Endothelial cell of umbilical vein (primary cell): ENCODE data around the gene PRKCI. TPM values are rescaled to one million over a fixed set of nuclear protein-coding genes. Genes with fewer than 3 reads are reported as not detected.
"Not testable (repeated sequence)": the region's sequence is repeated elsewhere in the genome, so short reads cannot be mapped to it uniquely, and the experiment has no call there.

Source experiments
- BruUV-seq: library from RNA; stranded (reverse); fragments of 400-500 nt; replicated peaks from 2 replicates; lab custom pipeline; 2021; lab: Mats Ljungman, UMichigan
- CTCF ChIA-PET: fragments of 300-600, 350-600 bp; sonication (Branson Sonifier 250); formaldehyde crosslinking; loops from one replicate; lab custom pipeline; 2021; ENCODE audit warnings: antibody characterized with exemption, inconsistent platforms; lab: Charles Lee
- POLR2A ChIA-PET: fragments of 300-600, 350-600 bp; sonication (Branson Sonifier 250); formaldehyde crosslinking; loops from one replicate; lab custom pipeline; 2021; ENCODE audit warnings: antibody characterized with exemption, inconsistent platforms; lab: Charles Lee
- DNase-seq: peaks from one replicate; pipeline ENCODE4 v3.0.0-alpha.2; 2011; ENCODE audit warnings: low read depth, low spot score
- FAIRE-seq: peaks from 2 replicates; lab custom pipeline; 2011; peaks lifted over from hg19 to GRCh38; lab: Jason Lieb, UNC
- H2AFZ ChIP-seq: 2 replicates; pipeline ENCODE4 v1.6.0; 2012; ENCODE audit warnings: low read depth, low read length, control low read depth, inconsistent platforms
- H3K27ac ChIP-seq: 2 replicates; pipeline ENCODE4 v1.5.1; 2011; ENCODE audit warnings: low read depth, mild to moderate bottlenecking, control low read depth, low read length, moderate library complexity; ENCODE audit not compliant: insufficient read depth
- H3K27me3 ChIP-seq, 2 experiments: 2 replicates each; pipeline versions ENCODE4 v1.6.0 to v1.6.1; 2011; ENCODE audit warnings: low read length in 2 of 2, mixed read lengths in 1 of 2; ENCODE audit not compliant: control insufficient read depth in 2 of 2, insufficient read depth in 2 of 2
- H3K36me3 ChIP-seq, 2 experiments: 2 replicates in 1 of 2; 3 replicates in 1 of 2; pipeline ENCODE4 v1.5.1; 2011; ENCODE audit warnings: low read length in 2 of 2, mild to moderate bottlenecking in 1 of 2, moderate library complexity in 1 of 2; ENCODE audit not compliant: control insufficient read depth in 2 of 2, insufficient read depth in 2 of 2; ENCODE audit errors: extremely low read depth in 1 of 2
- H3K4me1 ChIP-seq: 3 replicates; pipeline ENCODE4 v1.5.1; 2011; ENCODE audit warnings: mild to moderate bottlenecking, low read length; ENCODE audit not compliant: control insufficient read depth, insufficient read depth; ENCODE audit errors: extremely low read depth
- H3K4me2 ChIP-seq: 2 replicates; pipeline ENCODE4 v1.6.1; 2011; ENCODE audit warnings: low read length, control low read depth, mixed read lengths; ENCODE audit not compliant: insufficient read depth
- H3K4me3 ChIP-seq, 3 experiments: fragments of 200-600 bp in 1 of 3; sonication (generic), shearing (Covaris generic) in 1 of 3; replicated peaks in 1 of 3; 2 replicates each; pipeline ENCODE4 v1.5.1; 2011 to 2016; ENCODE audit warnings: control low read depth in 3 of 3, low read length in 3 of 3, mild to moderate bottlenecking in 2 of 3, inconsistent platforms in 1 of 3, low read depth in 1 of 3, moderate library complexity in 1 of 3; ENCODE audit not compliant: insufficient read depth in 1 of 3
- H3K79me2 ChIP-seq: 2 replicates; pipeline ENCODE4 v1.6.0; 2012; ENCODE audit warnings: low read length, inconsistent platforms; ENCODE audit not compliant: control insufficient read depth, insufficient read depth
- H3K9ac ChIP-seq: replicated peaks from 2 replicates; pipeline ENCODE3; 2011; ENCODE audit warnings: low read length, control low read depth; ENCODE audit not compliant: insufficient read depth; ENCODE audit errors: extremely low read depth
- H3K9me1 ChIP-seq: replicated peaks from 3 replicates; pipeline ENCODE4 v1.6.0; 2011; ENCODE audit warnings: mild to moderate bottlenecking, low read length; ENCODE audit not compliant: control insufficient read depth, insufficient read depth; ENCODE audit errors: extremely low read depth
- H3K9me3 ChIP-seq: replicated peaks from 2 replicates; pipeline ENCODE4 v1.5.1; 2012; ENCODE audit warnings: low read length, inconsistent platforms; ENCODE audit not compliant: control insufficient read depth, insufficient read depth
- H4K20me1 ChIP-seq: replicated peaks from 2 replicates; pipeline ENCODE3; 2011; ENCODE audit warnings: mild to moderate bottlenecking, low read length; ENCODE audit not compliant: control insufficient read depth, insufficient read depth; ENCODE audit errors: extremely low read depth
- EZH2 ChIP-seq: IDR thresholded peaks from 2 replicates; pipeline ENCODE4 v1.6.1; 2012; ENCODE audit warnings: borderline replicate concordance, low read depth, mild to moderate bottlenecking, moderate library complexity, low read length, inconsistent platforms; ENCODE audit not compliant: severe bottlenecking
- FOS ChIP-seq: IDR thresholded peaks from 2 replicates; pipeline ENCODE4 v1.6.1; 2011; ENCODE audit warnings: mild to moderate bottlenecking, low read length, moderate library complexity, borderline replicate concordance; ENCODE audit not compliant: insufficient read depth
- GATA2 ChIP-seq: IDR thresholded peaks from 2 replicates; pipeline ENCODE4 v1.7.0; 2011; ENCODE audit warnings: low read depth, mild to moderate bottlenecking, moderate library complexity, mixed read lengths, low read length; ENCODE audit not compliant: insufficient read length, insufficient read depth
- JUN ChIP-seq: IDR thresholded peaks from 2 replicates; pipeline ENCODE4 v1.6.1; 2011; ENCODE audit warnings: borderline replicate concordance, low read depth; ENCODE audit not compliant: insufficient read length, insufficient read depth
- MYC ChIP-seq: IDR thresholded peaks from one replicate; pipeline ENCODE4 v1.6.1; 2011; ENCODE audit warnings: mild to moderate bottlenecking, low read depth, low read length
- POLR2A ChIP-seq: IDR thresholded peaks from 2 replicates; pipeline ENCODE4 v1.6.1; 2012; ENCODE audit warnings: low read depth, mild to moderate bottlenecking, control low read depth, low read length
- POLR2AphosphoS5 ChIP-seq: IDR thresholded peaks from 2 replicates; pipeline ENCODE4 v1.6.1; 2012; ENCODE audit warnings: low read depth, mild to moderate bottlenecking, control low read depth, low read length, moderate library complexity; ENCODE audit not compliant: insufficient read depth
- dilution Hi-C: fragments of 300-500 bp; cut with MboI; formaldehyde crosslinking; loops from one replicate; pipeline ENCODE4 v1.15.0; 2019; ENCODE audit warnings: low sequenced_read_pairs; ENCODE audit not compliant: extremely low pct_ligation_motif_present
- intact Hi-C: fragments of 100-400 bp; cut with micrococcal nuclease; formaldehyde crosslinking; loops from one replicate; pipeline ENCODE4 v1.10.0; 2022
- polyA plus RNA-seq, 4 experiments: library from polyadenylated mRNA; depleted of rRNA in 3 of 4; stranded (reverse) in 3 of 4; unstranded in 1 of 4; fragments of >200 nt; gene quantifications; 2 replicates each; pipeline versions ENCODE4 v1.2.1 to v1.2.3, GENCODE V29; 2011 to 2012; ENCODE audit warnings: missing spikeins in 1 of 4
- total RNA-seq: library from RNA; stranded (reverse); gene quantifications from 2 replicates; pipeline ENCODE4 v1.2.3, GENCODE V29; 2021
- TF ChIP-seq, protein P1 (sequence below), 2 donors: IDR thresholded peaks; 1 replicate in 1 of 2; 2 replicates in 1 of 2; pipeline ENCODE4 v1.5.1; 2011; ENCODE audit warnings: low read length in 2 of 2, mild to moderate bottlenecking in 2 of 2, moderate library complexity in 2 of 2, control low read depth in 1 of 2, inconsistent platforms in 1 of 2, low read depth in 1 of 2; ENCODE audit not compliant: insufficient read depth in 1 of 2; ENCODE audit errors: extremely low read depth in 1 of 2
- TF ChIP-seq, protein P2 (sequence below): IDR thresholded peaks from 2 replicates; pipeline ENCODE4 v1.6.1; 2011; ENCODE audit not compliant: insufficient read depth, insufficient read length

Gene PRKCI
- total and polyA plus RNA-seq, 2 donors (not counting 3 experiments of a cell fraction or from before 2014, with no cell fraction given), result 7.1 to 23.9 TPM

DNA sequence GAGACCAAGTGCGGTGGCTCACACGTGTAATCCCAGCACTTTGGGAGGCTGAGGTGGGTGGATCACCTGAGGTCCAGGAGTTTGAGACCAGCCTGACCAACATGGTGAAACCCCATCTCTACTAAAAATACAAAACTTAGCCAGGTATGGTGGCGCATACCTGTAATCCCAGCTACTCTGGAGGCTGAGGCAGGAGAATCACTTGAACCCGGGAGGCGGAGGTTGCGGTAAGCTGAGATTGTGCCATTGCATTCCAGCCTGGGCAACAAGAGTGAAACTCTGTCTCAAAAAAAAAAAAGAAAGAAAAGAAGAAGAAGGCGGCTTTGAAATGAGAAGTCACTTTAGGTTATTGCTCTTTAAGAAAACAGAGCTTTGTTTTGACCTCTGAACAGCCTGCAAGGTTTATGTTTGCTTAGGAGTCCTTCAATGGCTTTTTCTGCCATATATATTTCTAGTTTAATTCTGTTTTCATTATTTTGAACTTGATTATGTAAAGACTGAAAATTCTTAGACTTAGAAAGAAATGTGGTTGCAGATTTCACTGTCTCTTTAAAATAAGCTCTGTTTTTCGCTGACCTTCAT is 47.5 kb downstream of the PRKCI start:
- H3K27ac ChIP-seq, dilution Hi-C loops, H2AFZ ChIP-seq, H3K27me3 ChIP-seq, BruUV-seq, FAIRE-seq, H3K9me3 ChIP-seq, H3K36me3 ChIP-seq, DNase-seq, CTCF ChIA-PET, H4K20me1 ChIP-seq, H3K9ac ChIP-seq, H3K79me2 ChIP-seq, H3K4me1 ChIP-seq, H3K4me3 ChIP-seq, H3K4me2 ChIP-seq, H3K9me1 ChIP-seq, intact Hi-C loops: not testable (repeated sequence)
- POLR2A ChIA-PET, result interaction anchor here (0.7 kb wide), 1 partner anchor 17 kb away, joined by 4 read pairs; no protein-coding TSS in a partner anchor

DNA sequence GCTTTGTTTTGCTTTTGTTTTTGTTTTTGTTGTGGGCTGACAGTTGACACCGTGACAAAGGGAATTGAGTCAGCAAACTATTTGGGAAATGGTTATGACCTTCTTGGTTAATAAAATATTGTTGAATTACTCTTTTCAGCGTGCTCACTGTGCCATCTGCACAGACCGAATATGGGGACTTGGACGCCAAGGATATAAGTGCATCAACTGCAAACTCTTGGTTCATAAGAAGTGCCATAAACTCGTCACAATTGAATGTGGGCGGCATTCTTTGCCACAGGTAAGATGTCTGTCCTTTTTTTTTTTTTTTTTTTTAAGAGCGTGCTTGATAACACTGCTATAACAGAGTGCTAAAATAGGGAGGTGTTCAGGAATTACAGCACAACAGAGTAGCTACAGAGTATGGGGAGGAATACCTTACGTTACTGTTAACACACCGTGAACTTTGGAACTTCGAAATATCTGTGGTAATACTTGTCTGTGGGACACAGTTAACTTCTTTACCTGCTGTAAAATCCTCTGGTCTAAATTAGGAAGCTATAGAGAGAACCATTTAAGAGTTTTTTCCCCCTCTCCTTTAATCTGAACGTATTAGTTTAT is 48.2 kb downstream of the PRKCI start:
- intact Hi-C loops (no loop called here), dilution Hi-C loops (no loop called here)
- Histone ChIP-seq H3K27ac (no peak overlapping the region), H3K4me3 (no peak overlapping the region), H3K9me1 (no peaks in the 10 kb centered on the region), H3K4me1 (no peaks in the 10 kb centered on the region), H3K9ac (no peak overlapping the region), H3K4me2 (no peak overlapping the region), H2AFZ (no peak overlapping the region), H3K9me3 (no peaks in the 10 kb centered on the region), H4K20me1 (no peaks in the 10 kb centered on the region), H3K36me3 (peaks cover 0 to 2% of the 10 kb centered on the region in 2 experiments), H3K79me2 (no peaks in the 10 kb centered on the region), H3K27me3 (no peaks in the 10 kb centered on the region)
- DNase-seq (no peak), FAIRE-seq (no peak)
- TF ChIP-seq FOS (no peak), POLR2AphosphoS5 (no peak), MYC (no peak), GATA2 (no peak), POLR2A (no peak), EZH2 (no peak), JUN (no peak)
- TF ChIP-seq, protein P1, sequence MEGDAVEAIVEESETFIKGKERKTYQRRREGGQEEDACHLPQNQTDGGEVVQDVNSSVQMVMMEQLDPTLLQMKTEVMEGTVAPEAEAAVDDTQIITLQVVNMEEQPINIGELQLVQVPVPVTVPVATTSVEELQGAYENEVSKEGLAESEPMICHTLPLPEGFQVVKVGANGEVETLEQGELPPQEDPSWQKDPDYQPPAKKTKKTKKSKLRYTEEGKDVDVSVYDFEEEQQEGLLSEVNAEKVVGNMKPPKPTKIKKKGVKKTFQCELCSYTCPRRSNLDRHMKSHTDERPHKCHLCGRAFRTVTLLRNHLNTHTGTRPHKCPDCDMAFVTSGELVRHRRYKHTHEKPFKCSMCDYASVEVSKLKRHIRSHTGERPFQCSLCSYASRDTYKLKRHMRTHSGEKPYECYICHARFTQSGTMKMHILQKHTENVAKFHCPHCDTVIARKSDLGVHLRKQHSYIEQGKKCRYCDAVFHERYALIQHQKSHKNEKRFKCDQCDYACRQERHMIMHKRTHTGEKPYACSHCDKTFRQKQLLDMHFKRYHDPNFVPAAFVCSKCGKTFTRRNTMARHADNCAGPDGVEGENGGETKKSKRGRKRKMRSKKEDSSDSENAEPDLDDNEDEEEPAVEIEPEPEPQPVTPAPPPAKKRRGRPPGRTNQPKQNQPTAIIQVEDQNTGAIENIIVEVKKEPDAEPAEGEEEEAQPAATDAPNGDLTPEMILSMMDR (IDR thresholded peaks at IDR 0.05; ENCODE audit: extremely low read depth in 1 of 2, insufficient read depth in 1 of 2, low read depth in 1 of 2, low read length in 2 of 2), result no peak
- TF ChIP-seq, protein P2, sequence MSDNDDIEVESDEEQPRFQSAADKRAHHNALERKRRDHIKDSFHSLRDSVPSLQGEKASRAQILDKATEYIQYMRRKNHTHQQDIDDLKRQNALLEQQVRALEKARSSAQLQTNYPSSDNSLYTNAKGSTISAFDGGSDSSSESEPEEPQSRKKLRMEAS, result no peak
- no TSS peak for BruUV-seq
- CTCF ChIA-PET, result interaction anchor here (0.7 kb wide), 1 partner anchor 59 kb away, joined by 3 read pairs; no protein-coding TSS in a partner anchor
- POLR2A ChIA-PET, result interaction anchor here (0.7 kb wide), 1 partner anchor 17 kb away, joined by 4 read pairs; no protein-coding TSS in a partner anchor
